GM21723 (cell line): ENCODE measurements around the gene ATOH8.

Experiments
- ATAC-seq: cut with Tn5 transposase; IDR thresholded peaks from one replicate; pipeline ENCODE4 v1.9.1; 2021; ENCODE audit warnings: mild to moderate bottlenecking, moderate library complexity; ENCODE audit not compliant: unreplicated experiment

The ATOH8 gene

DNA sequence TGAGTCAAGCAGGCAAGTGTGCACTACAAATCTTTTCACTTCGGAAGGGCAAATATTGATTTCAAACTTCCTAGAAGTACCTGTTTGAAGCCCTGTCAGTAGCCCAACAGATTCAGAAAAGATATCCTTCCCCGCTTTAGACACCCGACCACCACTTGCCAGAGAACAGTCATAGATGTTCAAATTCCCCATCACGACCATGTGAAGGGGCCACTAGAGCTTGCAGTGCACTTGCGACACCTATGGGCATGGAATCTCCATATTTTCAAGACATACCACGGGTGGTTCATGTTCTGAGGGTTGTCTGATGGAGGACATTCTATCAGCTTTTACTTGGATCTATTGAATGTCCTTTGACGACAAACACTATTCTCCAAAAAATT, 35.8 kb upstream of the ATOH8 start:
- no peak for ATAC-seq

- no peak for ATAC-seq
Observed at GRCh38 chr2:85718885-85719492, 34.8 kb upstream of the ATOH8 start.

DNA sequence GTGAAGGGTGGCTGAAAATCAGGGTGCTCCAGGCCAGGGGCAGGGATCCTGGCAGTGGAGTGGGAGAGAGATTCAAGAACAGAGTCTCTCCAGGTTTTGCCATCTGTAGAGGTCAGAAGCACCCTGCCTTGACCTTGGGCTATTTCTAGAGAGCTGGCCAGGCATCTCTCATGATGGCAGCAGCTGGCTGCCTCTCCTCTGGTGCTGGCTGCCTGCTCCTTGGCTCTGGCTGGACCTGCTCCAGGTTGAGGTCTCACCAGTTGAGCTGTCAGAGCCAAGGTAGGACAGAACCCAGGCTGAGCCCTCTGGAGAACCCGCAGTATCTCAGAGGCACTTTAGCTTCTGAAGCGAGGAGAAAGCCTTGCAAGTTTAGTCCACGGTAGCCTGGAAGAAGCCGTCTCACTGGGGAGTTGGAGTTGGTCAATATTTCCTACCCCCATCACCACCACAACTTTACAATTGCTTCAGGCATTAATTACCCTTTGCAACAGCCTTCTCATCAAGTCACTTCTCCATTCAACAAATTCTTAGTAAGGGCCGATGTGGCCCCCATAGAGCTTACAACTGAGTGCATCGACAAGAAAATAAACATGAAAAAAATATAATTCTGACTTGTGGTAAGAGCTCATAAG, 34.1 kb upstream of the ATOH8 start:
- ATAC-seq = no peak

- ATAC-seq = no peak
Observed at GRCh38 chr2:85720533-85720932, 33.3 kb upstream of the ATOH8 start.

DNA sequence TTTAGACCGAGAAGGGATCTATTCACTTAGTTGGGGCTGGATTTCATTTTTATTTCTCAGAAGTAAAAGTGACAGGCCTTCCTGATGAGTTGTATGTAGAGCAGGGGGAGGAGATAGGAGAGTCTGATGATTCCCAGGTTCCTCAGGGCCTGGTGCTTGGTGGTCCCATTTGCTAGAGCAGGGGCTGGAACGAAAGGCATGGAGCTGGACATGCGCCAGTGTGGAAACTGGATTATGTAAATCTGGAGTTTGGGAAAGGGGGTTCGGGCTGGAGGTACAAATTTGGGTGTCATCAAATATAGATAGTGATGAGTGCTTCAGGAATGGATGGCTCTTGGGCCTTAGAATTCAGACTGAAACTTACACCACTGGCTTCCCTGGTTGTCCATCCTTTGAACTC, 32.1 kb upstream of the ATOH8 start:
- no peak for ATAC-seq

- ATAC-seq = no peak
Observed at GRCh38 chr2:85722519-85722918, 31.3 kb upstream of the ATOH8 start.

GRCh38 chr2:85723707-85724360, 30.0 kb upstream of the ATOH8 start:
- ATAC-seq = no peak

- ATAC-seq = no peak
Observed at GRCh38 chr2:85724731-85725181, 29.0 kb upstream of the ATOH8 start.

GRCh38 chr2:85725451-85725850, 28.3 kb upstream of the ATOH8 start:
- no peak for ATAC-seq

DNA sequence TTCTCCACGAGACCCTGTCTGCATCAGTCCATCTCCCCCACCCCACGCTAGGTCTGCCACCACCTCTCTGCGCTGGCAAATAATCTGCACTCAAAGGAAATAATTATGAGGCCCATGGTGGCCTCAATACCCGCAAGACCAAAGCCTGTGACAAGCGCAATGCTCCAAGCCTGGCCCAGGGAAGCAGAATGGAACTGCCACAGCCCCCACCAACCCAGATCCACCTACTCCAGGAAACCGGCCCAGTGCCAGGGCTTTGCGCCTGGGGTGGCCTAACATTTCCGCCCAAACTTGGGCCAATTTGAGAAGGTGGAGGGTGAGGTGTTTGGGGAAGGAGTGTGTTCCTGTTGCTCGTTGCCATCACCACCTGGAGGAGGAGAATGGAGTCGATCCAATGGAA, 26.0 kb upstream of the ATOH8 start:
- no peak for ATAC-seq

GRCh38 chr2:85728342-85728741, 25.4 kb upstream of the ATOH8 start:
- no peak for ATAC-seq

DNA sequence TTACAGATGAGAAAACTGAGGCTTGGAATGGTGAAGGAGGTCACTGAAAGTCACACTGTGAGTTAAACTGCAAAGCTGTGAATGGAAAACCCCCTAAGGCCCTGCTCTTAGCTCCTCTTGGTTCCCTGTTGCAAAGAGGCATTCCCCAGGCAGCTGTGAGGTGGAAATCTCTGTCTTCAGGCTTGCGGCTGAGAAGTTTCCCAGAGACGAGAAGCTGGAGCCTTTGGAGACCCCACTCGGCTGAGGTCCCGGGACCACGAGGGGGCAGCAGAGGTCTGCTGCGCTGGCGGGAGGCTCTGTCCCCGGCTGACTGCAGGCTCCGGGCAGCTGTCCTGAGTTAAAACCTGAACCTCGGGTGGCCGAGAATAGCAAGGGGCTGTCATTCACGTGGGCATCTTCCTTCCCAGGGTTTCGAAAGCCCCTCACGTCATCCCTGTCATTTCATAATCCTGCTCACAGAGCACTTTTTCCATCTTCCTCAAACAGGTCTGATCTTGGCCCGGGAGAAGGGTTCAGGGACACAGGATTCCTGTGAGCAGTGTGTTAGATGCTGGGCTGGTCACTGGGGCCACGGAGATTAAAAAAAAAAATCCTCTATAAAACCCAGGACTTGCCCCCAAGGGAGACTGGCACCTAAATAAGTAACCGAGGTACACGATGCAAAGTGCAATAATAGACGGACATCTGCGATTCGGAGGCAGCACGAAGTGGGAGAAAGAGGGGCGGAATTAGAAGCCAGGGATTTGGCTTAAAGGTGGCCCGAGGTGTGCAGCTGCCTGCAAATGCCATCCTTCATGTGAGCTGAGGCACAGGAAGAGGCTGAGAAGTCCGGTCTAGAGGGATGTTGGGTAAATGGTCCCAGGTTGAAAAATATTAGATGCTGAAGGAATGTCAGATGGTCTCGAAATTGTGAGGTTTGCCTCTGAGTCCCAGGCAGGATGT, 24.6 kb upstream of the ATOH8 start:
- peak; percentile 70 for ATAC-seq

DNA sequence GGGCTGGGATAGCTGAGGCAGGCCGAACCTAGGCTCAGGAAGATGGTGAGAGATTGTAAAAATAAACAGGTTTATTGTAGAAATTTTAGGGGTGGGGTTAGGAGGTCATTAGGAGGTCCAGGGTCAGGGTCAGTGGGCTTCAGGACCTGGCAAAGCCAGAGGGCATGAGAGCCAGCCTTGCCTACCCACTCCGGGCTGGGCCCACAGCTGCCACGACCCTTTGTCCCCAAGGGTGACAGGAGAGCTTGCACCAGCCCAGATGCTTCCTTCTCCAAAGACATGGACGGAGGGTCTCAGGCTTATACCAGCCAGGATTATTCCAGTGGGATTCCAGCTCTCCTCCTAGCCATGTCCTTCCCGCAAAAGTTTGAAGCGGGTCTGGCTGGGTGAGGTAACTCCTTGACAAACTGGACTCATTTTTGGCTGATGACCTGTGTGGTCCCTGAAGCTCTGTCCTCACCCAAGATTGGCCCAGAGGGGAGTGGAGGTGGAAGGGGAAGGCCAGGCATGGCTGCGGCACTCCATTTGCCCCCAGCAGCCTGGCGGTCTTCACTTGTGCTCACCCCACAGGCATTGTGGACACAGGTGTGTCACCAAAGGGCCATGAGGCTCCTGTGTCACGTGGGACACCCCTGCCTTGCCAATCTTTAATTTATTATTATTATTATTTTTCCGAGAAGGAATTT, 23.8 kb upstream of the ATOH8 start:
- no peak for ATAC-seq

GRCh38 chr2:85730686-85731230, 23.0 kb upstream of the ATOH8 start:
- ATAC-seq = no peak

- no peak for ATAC-seq
Observed at GRCh38 chr2:85731606-85732005, 22.2 kb upstream of the ATOH8 start.

DNA sequence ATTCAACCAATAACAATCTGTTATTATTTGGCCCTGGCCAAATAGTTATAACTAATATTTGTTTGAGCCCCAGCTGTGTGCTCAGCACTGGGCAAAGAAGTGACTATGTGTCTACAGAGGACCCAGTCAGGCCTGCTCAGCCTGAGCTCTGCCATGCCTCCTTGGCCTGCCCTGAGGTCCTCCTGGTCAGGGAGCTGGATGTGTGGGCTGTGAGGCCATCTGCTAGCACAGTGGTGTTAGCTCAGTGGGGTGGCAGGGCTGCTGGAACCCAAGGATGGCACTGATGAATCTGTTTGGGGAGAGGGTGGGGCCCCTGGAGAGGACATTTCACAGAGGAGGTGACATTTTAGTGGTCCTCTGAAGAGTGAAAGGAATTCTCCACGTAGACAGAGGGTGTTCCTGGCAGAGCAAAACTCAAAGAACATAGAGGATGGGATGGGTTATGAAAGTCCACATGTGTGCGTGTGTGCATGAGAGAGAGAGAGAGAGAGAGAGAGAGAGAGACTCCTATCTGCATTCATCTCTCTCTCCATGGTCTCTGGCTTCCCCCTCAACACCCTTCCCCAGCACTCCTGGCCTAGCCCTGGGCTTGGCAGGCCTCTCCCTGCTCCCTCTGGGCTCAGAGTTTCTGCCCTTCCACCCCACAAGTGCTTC, 21.2 kb upstream of the ATOH8 start:
- no peak for ATAC-seq

GRCh38 chr2:85733121-85733960, 20.4 kb upstream of the ATOH8 start:
- no peak for ATAC-seq

DNA sequence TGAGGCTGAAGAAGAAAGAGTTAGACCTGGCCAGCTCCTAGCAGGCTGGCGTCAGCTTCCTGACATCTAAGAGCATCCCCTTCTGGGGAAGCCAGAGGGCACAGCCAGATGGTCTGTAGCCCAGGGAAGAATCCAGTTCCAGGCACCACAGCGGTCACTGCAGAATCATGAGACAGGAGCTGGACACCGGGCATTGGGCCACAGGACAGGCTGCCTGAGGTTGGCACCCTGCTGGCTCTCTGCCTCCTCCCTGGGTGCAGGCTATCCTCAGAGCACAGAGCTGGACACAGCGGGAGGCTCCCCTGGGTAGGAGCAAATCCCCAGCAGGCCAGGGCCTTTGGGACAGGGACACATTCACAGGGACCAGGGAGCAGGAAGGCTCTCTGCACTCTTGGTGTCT, 19.8 kb upstream of the ATOH8 start:
- no peak for ATAC-seq
